NOMO-1 treated with DMSO at 0.1 percent for 48 hours (cell line): ENCODE data around the gene RFT1.
"Not testable (repeated sequence)": the region's sequence is repeated elsewhere in the genome, so short reads cannot be mapped to it uniquely, and the experiment has no call there.

Source experiments
- DNase-seq: peaks from one replicate; lab custom pipeline; 2025; ENCODE audit not compliant: unreplicated experiment; lab: John Stamatoyannopoulos, UW

Gene RFT1

DNA sequence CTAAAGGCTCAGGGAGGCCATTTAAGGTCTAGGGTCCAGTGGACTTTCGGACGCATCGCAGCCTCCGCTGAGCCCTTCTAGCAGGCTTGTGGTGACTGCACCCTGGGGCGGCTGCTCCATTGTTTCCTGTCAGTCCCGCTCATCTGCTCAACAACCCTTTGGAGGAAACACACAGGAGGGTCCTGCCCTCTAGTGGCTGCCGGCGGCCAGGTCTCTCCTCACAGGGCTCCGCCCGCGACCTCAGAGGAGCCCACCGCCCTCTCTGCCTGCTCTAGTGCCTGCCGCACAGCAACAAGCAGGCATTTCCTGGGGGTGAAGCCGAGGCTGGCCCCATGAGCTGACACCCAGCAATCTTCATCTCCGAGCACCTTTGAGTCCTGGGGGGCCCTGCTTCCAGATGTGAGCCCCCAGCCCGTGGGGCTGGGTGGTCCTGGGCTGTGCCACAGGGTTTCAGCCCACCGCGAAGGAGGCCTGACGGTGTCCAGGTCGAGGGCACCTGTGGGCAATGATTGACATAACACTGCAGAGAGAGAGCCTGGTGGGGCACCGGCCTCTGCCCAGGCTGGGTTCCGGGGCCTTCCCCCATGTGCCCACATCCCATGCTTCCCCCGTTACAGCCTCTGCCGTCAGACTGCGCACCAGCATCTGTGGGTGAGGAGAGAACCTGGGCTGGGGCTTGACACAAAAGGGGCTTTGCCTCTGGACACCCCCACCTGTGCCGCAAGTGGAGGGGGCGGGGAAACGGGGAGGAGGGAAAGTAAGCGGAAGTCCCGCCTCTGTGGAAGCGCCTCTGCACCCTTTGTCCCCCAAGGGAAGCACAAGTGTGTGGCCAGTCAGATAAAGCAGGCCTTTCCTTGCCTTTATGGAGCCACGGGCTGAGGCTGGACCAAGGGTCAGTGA is 57.3 kb downstream of the RFT1 start:
- peak; percentile 76 for DNase-seq

DNA sequence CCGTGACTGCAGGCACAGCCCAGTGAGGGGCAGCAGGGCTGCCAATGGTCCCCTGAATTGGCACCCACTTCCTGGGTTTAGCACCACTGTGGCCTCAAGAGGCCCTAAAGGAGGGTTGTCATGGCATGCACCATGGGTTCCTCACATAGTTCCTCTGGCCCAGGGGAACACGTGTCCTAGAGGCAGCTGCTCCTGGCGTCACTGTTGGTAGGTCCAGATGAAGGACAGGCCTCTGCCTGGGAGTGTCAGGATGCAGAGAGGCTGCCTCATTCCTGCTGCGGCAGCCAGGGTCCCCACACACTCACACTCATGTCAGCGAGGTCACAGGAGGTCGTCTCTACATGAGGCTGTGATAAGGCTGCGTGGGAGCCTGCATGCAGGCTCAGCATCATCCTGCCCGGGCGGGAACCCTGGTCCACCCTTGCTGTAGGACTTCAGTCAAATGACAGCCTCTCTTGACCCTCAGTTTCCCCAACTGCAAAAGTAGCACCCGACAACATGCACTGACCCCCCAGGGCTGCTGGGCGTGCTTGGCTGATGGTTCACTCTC is 58.3 kb downstream of the RFT1 start:
- no peak for DNase-seq

DNA sequence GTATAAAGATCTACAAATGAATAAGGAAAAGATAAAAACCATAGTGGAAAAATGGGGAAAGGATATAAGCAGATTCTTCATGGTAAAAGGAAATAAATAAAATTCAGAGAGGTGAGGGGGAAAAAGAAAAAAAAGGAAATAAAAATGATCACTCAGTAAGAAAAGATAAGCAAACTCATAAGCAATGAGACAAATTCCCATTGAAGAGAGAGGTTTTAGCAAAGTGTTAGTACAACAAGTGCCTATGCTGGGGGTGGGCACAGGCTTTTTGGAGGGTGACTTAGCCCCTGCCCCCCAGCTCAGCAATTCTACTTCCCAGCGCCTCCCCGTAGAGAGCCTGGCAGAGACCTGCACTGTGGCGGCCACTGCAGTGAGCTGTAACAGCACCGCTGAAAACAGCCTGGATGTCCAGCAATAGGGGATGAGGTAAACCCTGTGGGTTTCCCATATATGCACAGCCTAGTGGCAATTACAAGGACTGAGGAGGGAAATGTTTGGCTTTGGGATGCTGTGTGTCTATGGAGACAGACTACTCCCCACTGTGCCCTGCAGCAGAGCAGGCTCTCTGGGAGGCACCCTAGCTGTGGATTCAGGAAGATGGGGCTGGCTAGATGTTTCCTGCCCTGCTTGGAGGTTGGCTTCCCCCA is 60.7 kb downstream of the RFT1 start:
- DNase-seq = no peak

DNA sequence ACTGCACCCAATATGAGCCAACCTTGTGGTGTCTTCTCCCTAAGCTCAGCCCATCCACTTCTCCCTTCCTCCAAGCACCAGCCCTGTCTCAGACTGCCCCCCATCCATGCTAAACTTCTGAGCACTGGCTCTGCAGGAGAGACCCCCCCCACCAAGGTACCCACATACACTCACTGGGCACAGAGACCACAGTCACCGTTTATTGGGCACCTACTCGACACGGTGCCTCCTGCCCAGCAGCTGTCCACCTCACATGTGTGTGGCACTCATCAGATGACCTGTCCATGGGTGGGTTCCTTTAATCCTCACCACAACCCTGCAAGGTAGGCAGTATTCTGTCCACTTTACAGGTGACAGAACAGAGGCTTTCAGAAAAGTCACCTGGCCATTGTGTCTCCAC is 62.1 kb downstream of the RFT1 start:
- no peak for DNase-seq

DNA sequence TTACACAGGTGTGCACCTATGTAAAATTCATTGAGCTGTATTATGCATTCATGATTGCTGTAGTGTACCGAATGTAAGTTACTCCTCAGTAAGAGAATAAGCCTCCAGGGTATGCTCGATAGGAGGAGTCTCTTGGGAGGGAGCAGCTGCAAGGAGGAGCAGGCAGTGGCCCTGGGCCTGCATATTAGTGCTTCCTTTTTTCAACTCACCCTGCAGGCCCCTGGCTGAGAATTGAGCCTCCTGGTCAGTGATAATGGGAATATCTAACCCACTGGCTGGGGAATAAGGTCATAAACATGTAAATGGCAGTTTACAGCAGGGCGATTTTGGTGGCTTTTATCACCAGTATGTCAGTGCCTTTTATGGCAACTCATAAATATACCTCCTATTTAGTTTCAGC is 62.7 kb downstream of the RFT1 start:
- no peak for DNase-seq

DNA sequence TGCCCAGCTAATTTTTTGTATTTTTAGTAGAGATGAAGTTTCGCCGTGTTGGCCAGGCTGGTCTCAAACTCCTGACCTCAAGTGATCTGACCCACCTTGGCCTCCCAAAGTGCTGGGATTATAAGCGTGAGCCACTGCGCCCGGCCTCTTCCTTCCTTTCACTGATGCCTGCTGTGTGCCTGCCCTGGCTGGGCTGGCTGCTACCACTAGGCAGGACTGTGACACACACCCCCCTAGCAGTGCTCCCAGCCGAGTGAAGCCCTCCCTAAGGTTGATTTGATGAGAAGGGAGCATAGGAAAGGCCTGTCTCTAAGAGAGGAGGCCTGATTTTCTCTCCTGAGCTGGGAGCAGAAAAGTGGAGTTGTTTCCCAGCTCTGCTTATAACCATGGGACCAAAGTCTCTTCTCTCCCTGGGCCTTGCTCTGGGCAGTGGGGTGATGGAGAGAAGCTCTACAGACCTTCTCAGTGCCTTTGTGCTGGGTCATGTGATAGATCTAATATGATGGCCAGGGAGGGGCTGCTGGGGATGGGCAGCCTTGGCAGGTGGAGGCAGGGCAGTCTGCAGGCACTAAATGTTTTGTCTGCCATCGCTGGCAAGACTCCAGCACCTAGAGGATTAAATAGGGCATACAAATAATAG is 64.3 kb downstream of the RFT1 start:
- no peak for DNase-seq

DNA sequence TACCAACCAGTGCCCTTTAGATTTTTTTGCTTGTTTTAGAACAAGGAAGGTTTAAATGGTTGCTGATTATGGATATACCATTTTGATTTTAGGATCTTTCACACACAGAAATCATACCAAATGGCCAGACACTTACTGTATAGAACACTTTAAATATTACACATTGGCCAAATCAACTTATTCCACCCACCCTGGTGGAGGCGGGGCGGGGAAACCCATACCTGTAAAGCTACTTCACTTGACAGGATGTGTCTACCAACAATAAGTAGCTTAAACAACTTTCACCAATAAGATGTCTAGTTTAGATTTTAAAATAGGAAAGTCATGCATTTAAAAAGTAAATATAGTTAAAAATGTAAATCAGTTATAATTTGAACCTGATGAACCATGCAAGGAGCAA is 67.3 kb downstream of the RFT1 start:
- DNase-seq = no peak

DNA sequence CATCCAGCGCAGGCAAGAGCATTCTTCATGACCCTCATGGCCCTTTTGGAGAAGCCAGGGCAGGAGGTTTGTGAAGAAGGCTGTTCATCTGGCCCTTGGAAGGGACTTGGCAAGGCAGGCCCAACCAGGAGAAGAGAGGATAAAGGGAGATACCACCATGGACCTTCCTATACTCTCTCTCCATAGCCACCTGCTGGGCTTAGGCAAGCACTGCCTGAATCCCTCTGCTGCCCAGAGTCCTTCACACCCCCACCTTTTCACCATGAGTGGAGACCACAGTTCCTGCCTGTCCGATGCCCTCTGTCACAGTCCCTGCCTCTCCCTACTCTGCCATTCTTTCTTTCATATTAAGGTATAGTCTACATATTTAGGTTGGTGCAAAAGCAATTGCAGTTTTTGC is 73.8 kb downstream of the RFT1 start:
- DNase-seq = no peak

DNA sequence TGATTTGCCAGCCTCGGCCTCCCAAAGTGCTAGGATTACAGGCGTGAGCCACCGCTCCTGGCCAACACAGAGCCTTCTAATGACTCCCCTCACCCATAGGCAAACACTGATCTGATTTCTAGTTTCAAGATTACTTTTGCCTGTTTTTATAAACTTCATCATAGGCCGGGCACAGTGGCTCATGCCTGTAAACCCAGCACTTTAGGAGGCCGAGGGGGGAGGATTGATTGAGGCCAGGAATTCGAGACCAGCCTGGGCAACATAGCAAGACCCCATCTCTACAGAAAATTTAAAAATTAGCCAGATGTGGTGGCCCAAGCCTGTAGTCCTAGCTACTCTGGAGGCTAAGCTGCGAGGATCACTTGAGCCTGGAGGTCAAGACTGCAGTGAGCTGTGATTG is 76.0 kb downstream of the RFT1 start:
- DNase-seq = not testable (repeated sequence)

DNA sequence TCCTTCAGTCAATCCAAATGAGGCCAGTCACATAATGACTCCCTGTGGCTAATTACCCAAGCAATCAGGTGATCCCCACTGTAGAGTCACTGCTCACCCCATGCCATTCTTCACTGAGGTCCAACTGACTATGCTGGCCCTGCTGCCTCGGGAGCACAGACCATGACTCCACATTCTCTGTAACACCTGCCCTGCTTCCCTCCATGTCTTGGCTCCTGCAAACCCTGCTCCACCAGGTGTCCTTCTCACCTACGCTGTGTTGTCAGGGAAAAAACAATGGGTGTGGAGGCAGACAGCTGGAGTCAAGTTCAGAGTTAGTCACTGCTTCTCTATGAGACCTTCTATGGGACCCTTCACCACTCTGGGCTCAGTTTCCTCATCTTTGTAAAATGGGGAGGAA is 78.3 kb downstream of the RFT1 start:
- no peak for DNase-seq

DNA sequence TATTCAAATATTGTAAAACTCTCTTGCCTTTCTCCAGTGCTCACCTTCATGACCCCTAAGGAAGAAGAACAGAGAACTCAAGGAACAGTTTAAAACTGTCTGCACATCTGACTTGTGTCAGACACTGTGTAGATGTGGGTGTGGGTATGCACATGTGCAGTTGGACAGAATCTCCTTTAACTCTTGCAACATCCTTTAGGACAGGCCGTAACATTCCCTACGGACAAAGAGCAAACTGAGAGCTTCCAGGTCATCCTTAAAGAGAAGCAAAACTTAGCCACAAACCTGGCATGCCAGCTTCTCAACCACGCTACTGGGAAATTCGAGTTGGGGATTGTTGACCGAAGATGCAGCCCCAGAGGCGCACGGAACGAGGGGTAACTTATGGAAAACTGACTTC is 80.2 kb downstream of the RFT1 start:
- no peak for DNase-seq

DNA sequence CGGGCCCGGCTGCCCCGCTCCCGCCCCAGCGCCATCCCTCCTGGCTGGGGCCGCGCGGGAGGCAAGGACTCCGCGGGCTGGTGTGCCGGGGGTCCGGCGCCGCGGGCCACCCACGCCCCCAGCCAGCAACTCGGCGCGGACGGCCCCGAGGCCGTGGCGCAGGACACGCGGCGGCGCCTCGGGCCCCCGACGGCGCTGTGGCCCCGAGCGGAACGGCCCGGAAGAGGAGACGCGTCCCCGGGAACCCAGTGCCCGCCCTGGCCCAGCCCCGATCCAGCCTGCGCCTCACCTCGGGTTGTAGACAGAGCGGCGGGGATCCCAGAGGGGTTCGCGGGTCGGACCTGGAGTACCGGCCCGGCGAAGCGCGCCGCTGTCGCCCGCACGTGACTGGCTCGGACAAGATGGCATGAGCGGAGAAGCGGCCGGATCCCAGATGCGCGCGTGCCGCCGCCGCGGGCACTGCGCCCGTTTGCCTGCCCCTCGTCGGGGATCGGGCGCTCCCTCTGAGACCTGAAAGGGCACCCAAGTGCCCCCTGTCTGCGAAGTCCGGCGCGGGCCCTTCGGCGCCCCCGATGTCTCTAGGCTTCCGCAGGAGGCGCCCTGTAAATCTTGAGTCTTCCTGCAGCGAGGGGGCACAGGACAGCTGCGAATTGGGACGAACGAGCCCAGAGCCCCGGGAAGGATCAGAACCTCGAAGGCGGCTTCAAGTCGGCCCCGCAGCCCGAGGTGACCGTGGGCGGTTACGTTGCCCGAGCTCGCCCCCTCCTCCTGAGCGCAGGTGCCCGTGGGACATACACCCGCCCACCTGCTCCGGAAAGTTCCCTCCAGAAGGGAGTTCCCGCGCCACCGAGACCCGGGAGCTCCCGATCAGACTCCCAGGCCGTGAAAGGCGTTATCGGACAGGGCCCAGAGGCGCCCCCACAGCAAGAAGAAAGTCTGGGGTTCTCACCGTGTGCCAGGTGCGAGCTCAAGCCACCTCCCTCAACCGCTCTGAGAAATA is 83.8 kb downstream of the RFT1 start:
- peak; percentile 69 for DNase-seq

DNA sequence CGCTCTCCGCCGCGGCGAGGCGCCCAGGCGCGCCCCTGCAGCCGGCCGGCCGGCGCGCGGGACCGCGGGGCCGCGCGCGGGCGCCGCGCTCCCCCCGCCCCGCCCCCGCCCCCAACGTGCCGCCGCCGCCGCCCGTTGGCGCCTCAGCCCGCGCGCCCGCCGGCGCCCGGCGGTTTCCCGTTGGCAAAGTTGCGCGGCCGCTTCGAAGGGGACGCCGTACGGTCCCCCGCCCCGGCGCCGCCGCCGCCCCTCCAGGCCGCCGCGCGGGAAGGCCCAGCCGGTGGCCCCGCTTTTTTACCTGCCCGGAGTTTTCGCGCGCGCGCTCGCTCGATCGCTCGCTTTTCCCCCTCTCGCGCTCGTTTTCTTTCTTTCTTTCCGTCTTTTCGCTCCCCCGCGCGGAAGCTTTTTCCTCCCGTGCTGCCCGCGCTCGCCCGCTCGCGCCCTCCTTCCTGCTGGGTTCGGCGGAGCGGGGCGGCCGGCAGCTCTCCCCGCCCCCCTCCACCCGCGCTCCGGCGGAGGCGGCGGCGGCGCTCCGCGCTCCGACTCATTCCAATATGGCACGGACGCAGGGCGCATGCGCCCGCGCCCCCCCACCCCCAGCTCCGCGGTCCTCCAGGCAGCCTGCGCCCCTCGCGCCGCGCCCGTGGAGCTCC is 84.6 kb downstream of the RFT1 start, which contains the start of gene SFMBT1:
Gene SFMBT1 (minus strand): TSS at position 556 of the 653 bp plus-strand sequence. CDS start 76,945 bp downstream, outside the sequence.
- DNase-seq = peak; percentile 26

DNA sequence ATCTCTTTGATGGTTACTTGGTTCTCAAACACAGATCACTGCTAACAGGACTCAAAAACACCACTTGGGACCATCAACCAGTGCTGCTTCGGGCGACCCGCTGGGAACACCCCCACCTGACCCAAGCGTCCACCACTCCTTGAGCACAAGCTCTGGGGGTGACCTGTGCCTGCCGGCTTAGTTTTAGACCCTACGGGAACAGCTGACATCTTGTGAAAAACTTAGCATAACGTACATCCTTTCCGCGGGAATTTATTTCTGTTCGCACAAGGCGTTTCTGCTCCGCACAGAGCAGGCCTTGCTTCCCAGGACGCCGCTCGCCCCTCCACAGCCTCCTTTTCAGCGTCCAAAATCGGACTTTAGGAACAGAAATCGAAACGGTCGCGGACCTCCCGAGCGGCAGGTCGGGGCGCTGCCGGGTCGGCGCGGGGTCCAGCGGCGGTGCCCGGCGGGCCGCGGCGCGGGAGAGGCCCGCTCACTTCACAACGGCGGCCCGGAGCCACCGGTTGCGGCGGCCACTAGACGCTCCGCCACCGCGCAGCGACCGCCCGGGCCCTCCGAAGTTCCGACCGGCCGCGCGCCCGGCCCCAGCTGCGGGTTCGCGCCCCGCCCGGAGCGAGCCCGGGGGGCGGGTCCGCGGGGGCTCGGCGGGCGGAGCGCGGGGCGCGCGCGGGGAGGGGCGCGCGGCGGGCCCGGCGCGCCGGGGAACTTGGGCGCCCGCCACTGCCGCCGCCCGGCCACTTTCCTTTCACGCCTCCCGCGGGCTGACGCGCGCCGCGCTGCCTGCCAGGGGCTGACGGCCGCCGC is 85.3 kb downstream of the RFT1 start:
- DNase-seq = peak; percentile 51

DNA sequence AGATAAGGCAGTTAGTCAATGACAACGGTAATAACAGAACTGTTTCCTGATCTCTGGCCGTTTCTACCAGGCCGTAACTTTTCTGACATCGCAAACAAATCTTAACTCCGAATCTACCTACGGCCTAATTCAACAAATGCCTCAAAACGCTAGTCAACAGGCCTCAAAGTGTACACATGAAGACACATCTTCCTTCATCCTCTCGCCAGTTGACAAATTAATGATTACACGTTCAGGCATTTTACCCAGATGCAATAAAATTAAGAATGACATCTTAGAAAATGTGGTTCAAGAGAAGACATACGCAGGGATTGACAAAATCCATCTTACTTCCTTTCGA is 85.9 kb downstream of the RFT1 start:
- no peak for DNase-seq

DNA sequence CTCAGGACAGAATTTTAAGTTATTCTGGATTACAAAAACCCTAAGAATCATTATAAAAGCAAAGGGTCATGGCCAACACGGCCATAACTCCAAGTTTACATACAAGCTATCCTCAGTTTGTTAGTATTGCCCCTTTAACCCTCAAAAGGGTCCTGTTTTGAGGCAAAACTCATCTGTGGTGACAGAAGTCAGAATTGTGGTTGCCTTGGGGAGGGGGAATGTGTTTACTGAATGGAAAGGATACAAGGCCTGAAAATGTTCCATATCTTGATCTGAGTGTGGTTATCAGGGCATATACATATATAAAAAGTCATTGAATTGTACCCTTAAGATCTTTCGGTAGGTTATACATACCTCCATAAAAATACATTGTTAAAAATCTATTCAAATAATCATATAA is 86.5 kb downstream of the RFT1 start:
- no peak for DNase-seq

DNA sequence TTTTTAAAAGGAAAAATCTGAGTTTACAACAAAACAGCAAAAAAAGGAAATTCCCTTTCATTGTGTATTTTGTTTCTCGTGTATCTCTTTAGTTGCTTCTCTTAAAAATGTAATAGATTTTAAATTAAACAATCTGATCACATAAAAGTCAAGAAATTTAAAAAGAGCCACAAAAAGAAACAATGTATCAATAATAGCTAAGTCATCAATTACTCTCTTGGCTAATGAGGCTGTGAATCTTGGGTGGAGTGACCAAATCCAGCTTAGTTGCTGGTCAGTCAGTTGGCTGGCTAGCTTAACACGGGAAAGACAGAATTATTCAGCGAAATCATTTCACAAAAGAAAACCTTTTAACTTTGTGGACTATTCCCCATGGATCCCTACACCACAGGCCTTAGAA is 87.6 kb downstream of the RFT1 start:
- no peak for DNase-seq

DNA sequence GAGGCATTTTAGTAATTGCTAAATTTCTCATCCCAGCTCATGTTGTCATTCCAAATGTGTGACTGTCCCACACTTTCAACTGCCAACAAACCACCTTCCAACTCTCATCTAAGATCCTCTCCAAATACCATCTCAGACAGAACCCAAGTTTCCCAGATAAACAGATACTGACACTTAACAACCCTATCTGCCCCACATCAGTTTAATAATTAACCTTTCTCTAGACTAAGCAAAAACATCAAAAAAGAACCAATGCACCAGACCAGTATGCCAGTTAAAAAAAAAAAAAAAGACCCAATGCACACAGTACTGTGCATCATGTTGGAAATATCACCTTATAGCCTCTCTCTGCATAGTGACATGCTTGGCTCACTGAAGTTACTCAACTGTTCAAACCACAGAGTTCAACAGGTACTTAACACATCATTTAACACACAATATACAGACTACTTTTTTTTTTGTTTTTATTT is 89.8 kb downstream of the RFT1 start:
- no peak for DNase-seq

DNA sequence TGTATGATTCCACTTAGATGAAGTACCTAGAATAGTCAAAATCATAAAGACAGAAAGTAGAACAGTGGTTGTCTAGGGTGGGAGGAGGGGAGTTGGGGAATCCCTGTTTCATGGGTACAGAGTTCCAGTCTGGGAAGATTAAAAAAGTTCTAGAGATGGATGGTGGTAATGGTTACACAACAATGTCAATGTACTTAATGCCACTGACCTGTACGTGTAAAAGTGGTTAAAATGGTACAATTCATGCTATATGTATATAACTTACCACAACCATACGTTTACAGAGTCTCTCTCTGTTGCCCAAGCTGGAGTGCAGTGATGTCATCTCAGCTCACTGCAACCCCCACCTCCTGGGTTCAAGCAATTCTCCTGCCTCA is 90.9 kb downstream of the RFT1 start:
- no peak for DNase-seq
